Vagina (tissue), 2 donors: ENCODE results near the gene NABP2. TPM values are rescaled to one million over a fixed set of nuclear protein-coding genes. Genes with fewer than 3 reads are reported as not detected.

Experiments
- DNase-seq, 2 donors: peaks; one replicate each; pipeline ENCODE4 v3.0.0-alpha.2; 2017; ENCODE audit errors: extremely low spot score in 2 of 2
- H3K27ac ChIP-seq: fragments of 200-600 bp; sonication (generic); one replicate; pipeline ENCODE4 v1.5.1; 2019
- H3K27me3 ChIP-seq: fragments of 200-600 bp; sonication (generic); one replicate; pipeline ENCODE4 v1.5.1; 2019
- H3K36me3 ChIP-seq, 2 donors: fragments of 200-600 bp; sonication (generic); one replicate each; pipeline ENCODE4 v1.5.1; 2017 to 2019
- H3K4me1 ChIP-seq: fragments of 200-600 bp; sonication (generic); one replicate; pipeline ENCODE4 v1.5.1; 2019
- H3K4me3 ChIP-seq, 2 donors: fragments of 200-600 bp; sonication (generic); 1 replicate in 1 of 2; 2 replicates in 1 of 2; pipeline ENCODE4 v1.5.1; 2016 to 2019
- H3K9me3 ChIP-seq: fragments of 200-600 bp; sonication (generic); one replicate; pipeline ENCODE4 v1.5.1; 2019
- POLR2A ChIP-seq, 2 donors: fragments of 450-650 bp; IDR thresholded peaks; one replicate each; pipeline ENCODE4 v1.6.1; 2017; ENCODE audit warnings: antibody characterized with exemption in 2 of 2, mild to moderate bottlenecking in 2 of 2, moderate library complexity in 2 of 2
- POLR2AphosphoS5 ChIP-seq, 2 donors: sonication (generic); formaldehyde crosslinking; IDR thresholded peaks; one replicate each; pipeline ENCODE4 v1.9.0; 2017; ENCODE audit warnings: antibody characterized with exemption in 2 of 2, mild to moderate bottlenecking in 2 of 2, low read depth in 1 of 2; ENCODE audit not compliant: insufficient read depth in 1 of 2
- intact Hi-C: fragments of 100-400 bp; cut with DNase I; formaldehyde crosslinking; loops from one replicate; pipeline ENCODE4 v1.15.1; 2023
- total RNA-seq: library from RNA; depleted of rRNA; stranded (reverse); fragments of >200 nt; gene quantifications from one replicate; pipeline ENCODE4 v1.2.3, GENCODE V29; 2016
- TF ChIP-seq, protein P1 (sequence below), 3 experiments: fragments of 450-650 bp in 2 of 3; fragments of 200-600 bp in 1 of 3; sonication (generic) in 1 of 3; IDR thresholded peaks; one replicate each; pipeline ENCODE4 v1.5.1; 2017 to 2019; ENCODE audit warnings: antibody characterized with exemption in 3 of 3, mild to moderate bottlenecking in 2 of 3, moderate library complexity in 2 of 3

Gene NABP2
- total RNA-seq, 1 donor from 2014 or later, result 20.4 TPM

DNA sequence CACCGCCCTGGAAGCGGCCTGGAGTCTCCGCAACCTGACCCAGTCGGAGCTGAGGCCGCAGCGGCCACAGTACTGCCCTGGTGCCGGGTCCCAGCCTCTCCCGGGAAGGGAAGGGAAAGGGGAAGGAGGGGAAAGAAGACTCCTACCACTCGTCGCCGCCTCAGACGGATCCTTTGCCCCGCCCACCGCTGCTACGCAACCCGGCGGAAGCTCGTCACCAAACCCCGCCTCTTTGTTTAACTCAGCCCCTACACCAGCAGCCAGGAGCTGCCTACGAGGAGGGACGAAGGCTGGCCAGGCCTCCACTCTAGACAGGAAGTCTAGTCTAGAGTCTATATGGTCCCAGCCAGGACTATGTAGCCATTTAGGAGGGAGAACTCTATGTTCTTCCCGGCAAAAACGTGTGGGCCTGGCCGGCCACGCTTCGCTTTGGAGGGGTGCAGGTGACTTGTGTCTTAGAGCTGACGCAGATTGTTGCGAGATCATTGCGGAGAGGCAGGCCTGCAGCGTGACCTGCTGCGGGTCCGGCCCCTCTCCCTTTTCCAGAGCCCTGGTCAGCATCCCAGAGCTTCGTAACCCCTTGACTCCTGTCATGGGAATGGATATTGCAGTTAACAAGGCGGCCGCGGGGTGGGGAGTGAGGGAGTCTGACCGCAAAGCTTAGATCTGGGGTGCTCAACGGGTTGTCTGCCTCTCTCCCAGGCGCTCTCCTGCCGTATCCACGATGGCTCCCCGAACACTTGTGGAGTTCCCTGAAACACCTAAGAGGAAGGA lies 2.2 kb upstream of the NABP2 start, which contains the start of gene RNF41:
Gene RNF41, minus strand, starts transcription at position 166 of the 774 bp plus-strand sequence. CDS start 7,875 bp downstream, outside the sequence.
- Histone ChIP-seq H3K36me3 (no peaks in the 10 kb centered on the region), H3K4me3 (peak within 1 kb of the TSS; percentile 74 to 78), H3K27me3 (no peaks in the 10 kb centered on the region), H3K4me1 (peaks cover 59% of the 10 kb centered on the region), H3K27ac (peak within 1 kb of the TSS; percentile 95), H3K9me3 (no peaks in the 10 kb centered on the region)
- TF ChIP-seq POLR2AphosphoS5 (IDR thresholded peaks at IDR 0.05; ENCODE audit: insufficient read depth in 1 of 2, low read depth in 1 of 2) (peak; percentile 98 to 100), POLR2A (IDR thresholded peaks at IDR 0.05) (peak; percentile 67 to 94)
- TF ChIP-seq, protein P1, sequence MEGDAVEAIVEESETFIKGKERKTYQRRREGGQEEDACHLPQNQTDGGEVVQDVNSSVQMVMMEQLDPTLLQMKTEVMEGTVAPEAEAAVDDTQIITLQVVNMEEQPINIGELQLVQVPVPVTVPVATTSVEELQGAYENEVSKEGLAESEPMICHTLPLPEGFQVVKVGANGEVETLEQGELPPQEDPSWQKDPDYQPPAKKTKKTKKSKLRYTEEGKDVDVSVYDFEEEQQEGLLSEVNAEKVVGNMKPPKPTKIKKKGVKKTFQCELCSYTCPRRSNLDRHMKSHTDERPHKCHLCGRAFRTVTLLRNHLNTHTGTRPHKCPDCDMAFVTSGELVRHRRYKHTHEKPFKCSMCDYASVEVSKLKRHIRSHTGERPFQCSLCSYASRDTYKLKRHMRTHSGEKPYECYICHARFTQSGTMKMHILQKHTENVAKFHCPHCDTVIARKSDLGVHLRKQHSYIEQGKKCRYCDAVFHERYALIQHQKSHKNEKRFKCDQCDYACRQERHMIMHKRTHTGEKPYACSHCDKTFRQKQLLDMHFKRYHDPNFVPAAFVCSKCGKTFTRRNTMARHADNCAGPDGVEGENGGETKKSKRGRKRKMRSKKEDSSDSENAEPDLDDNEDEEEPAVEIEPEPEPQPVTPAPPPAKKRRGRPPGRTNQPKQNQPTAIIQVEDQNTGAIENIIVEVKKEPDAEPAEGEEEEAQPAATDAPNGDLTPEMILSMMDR (IDR thresholded peaks at IDR 0.05), result no peak
- peak; percentile 98 to 99 for DNase-seq
- intact Hi-C loops, result loop anchor here (10.0 kb wide), 1 partner anchor 97 kb away; the partner anchor contains the start of gene ESYT1

DNA sequence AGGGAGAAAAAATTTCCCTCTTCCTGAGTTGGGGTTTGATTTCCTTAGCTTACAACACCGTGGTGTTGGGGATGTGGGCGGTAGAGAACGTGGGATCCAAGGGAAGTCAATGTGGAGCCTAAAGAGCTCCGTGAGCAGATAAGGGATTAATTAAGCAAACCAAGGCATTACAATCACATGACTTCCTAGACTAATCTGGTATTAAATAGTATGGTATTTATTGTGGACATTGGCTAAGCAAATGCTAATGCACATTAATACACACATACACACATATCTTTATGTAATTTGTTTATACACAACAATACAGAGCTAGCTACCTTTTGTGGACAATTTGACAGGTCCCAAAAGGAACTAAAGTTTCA lies 1.6 kb upstream of the NABP2 start:
- intact Hi-C loops, result loop anchor here (10.0 kb wide), 1 partner anchor 98 kb away; the partner anchor contains the start of gene ESYT1
- Histone ChIP-seq H3K4me3 (peak overlapping the region; percentile 74 to 78), H3K27ac (peak overlapping the region; percentile 95), H3K4me1 (peaks cover 56% of the 10 kb centered on the region), H3K36me3 (peaks cover 0 to 2% of the 10 kb centered on the region in 2 donors), H3K9me3 (no peaks in the 10 kb centered on the region), H3K27me3 (no peaks in the 10 kb centered on the region)
- no peak for DNase-seq
- TF ChIP-seq POLR2A (IDR thresholded peaks at IDR 0.05) (no peak), POLR2AphosphoS5 (IDR thresholded peaks at IDR 0.05; ENCODE audit: insufficient read depth in 1 of 2, low read depth in 1 of 2) (no peak)
- TF ChIP-seq, protein P1 (IDR thresholded peaks at IDR 0.05), result no peak

DNA sequence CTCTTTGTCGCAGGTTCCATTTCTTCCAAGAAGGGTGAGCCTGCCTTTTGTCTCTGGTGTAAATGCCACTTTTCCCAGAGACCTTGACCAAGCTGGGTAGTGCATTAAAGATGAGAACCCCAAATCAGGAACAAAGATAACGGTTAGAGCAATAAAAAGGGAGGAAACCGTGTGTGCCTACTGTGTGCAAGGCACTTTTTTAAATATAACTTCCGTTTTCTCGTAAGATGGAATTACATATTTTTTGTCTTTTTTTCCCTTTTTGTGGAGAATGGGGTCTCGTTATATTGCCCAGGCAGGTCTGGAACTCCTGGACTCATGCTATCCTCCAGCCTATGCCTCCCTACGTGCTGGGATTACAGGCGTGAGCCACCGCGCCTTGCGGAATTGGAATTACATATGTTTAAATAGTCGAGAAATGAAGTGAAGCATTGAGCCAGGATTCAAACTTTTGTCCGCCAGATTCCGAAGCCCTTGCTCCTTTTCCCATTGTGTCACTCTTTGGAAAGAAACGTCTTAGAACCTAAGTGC lies 506 bp upstream of the NABP2 start:
- H3K9me3 ChIP-seq, result no peaks in the 10 kb centered on the region
- H3K36me3 ChIP-seq, result peaks cover 0 to 4% of the 10 kb centered on the region in 2 donors
- no peak for DNase-seq
- H3K4me3 ChIP-seq, result peak overlapping the region; percentile 15 to 69
- H3K27ac ChIP-seq, result peak overlapping the region; percentile 87
- TF ChIP-seq, protein P1 (IDR thresholded peaks at IDR 0.05), result no peak
- TF ChIP-seq POLR2AphosphoS5 (IDR thresholded peaks at IDR 0.05; ENCODE audit: insufficient read depth in 1 of 2, low read depth in 1 of 2) (no peak), POLR2A (IDR thresholded peaks at IDR 0.05) (no peak)
- no peaks in the 10 kb centered on the region for H3K27me3 ChIP-seq
- H3K4me1 ChIP-seq, result peaks cover 54% of the 10 kb centered on the region
- intact Hi-C loops, result loop anchor here (2.0 to 10.0 kb wide), 2 partner anchors 31 to 99 kb away; partner anchors contain the start of gene ESYT1

DNA sequence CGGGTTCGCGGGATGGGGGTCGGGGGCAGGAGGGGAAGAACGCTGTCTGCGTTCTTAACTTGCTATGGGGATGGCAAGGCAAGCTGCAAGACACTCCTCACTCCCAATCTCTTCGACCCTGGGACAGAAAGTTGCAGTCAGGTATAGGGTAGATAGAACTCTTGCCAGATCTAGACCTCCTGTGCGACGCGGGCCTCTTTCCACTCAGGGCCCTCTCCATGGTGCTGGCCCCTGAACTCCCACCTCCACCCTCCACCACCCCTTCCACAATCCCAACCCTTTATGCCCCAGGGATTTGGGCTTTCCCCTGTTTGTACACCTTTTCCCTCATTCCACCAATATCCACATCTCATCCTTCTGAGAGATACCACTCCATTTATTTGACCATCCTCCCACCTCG lies 812 bp downstream of the NABP2 start:
- peaks cover 41% of the 10 kb centered on the region for H3K4me1 ChIP-seq
- H3K27me3 ChIP-seq, result no peaks in the 10 kb centered on the region
- no peak for DNase-seq
- peak overlapping the region; percentile 59 to 69 for H3K4me3 ChIP-seq
- peaks cover 0 to 11% of the 10 kb centered on the region in 2 donors for H3K36me3 ChIP-seq
- TF ChIP-seq POLR2A (IDR thresholded peaks at IDR 0.05), result no peak
- TF ChIP-seq, protein P1 (IDR thresholded peaks at IDR 0.05), result no peak
- TF ChIP-seq POLR2AphosphoS5 (IDR thresholded peaks at IDR 0.05; ENCODE audit: insufficient read depth in 1 of 2, low read depth in 1 of 2), result no peak
- H3K9me3 ChIP-seq, result no peaks in the 10 kb centered on the region
- peak overlapping the region; percentile 87 for H3K27ac ChIP-seq
- intact Hi-C loops, result loop anchor here (2.0 to 10.0 kb wide), 2 partner anchors 32 to 100 kb away; partner anchors contain the start of gene ESYT1
